SU-DHL-6 (cell line): ENCODE results near the gene PTH1R.
A peak's percentile ranks its signal among the peaks of the same experiment; 100 is the strongest.

Experiments used
- H2AFZ ChIP-seq: fragments of 200-600 bp; sonication (generic); 2 replicates; pipeline ENCODE4 v1.6.1; 2014; ENCODE audit warnings: low read depth, mild to moderate bottlenecking, moderate library complexity, mixed read lengths, antibody characterized with exemption, low read length; ENCODE audit not compliant: severe bottlenecking
- H3F3A ChIP-seq: fragments of 200-600 bp; shearing (Covaris generic); 2 replicates; pipeline ENCODE4 v1.6.0; 2016; ENCODE audit warnings: antibody characterized with exemption, mild to moderate bottlenecking; ENCODE audit not compliant: insufficient read depth
- H3K27ac ChIP-seq: fragments of 200-600 bp; sonication (generic); 2 replicates; pipeline ENCODE4 v1.5.1; 2016; ENCODE audit warnings: low read depth, mild to moderate bottlenecking, low read length, moderate library complexity, mixed read lengths
- H3K27me3 ChIP-seq: fragments of 200-600 bp; sonication (generic), shearing (Covaris generic); 2 replicates; pipeline ENCODE4 v1.6.0; 2014; ENCODE audit warnings: mild to moderate bottlenecking, low read length
- H3K36me3 ChIP-seq: fragments of 200-600 bp; sonication (generic); 2 replicates; pipeline ENCODE4 v1.6.1; 2014; ENCODE audit warnings: mild to moderate bottlenecking, low read length, mixed read lengths
- H3K4me2 ChIP-seq: fragments of 300-600, 200-600 bp; shearing (Covaris generic), sonication (generic); 2 replicates; pipeline ENCODE4 v1.6.0; 2014; ENCODE audit warnings: low read length, low read depth, mild to moderate bottlenecking; ENCODE audit not compliant: poor library complexity, severe bottlenecking
- H3K4me3 ChIP-seq: fragments of 200-600 bp; sonication (generic); 2 replicates; pipeline ENCODE4 v1.5.1; 2014; ENCODE audit warnings: antibody characterized with exemption, low read length, mild to moderate bottlenecking, mixed read lengths; ENCODE audit not compliant: insufficient read depth, poor library complexity, severe bottlenecking
- H3K79me2 ChIP-seq: fragments of 200-600 bp; sonication (generic); 2 replicates; pipeline ENCODE4 v1.6.1; 2014; ENCODE audit warnings: mild to moderate bottlenecking, low read length, moderate library complexity; ENCODE audit not compliant: insufficient read depth
- H3K9ac ChIP-seq: fragments of 200-600 bp; sonication (generic); 2 replicates; pipeline ENCODE4 v1.7.0; 2014; ENCODE audit warnings: mild to moderate bottlenecking, low read length
- H3K9me2 ChIP-seq: fragments of 200-600 bp; sonication (generic); replicated peaks from 2 replicates; pipeline ENCODE4 v1.6.1; 2014; ENCODE audit warnings: low read length; ENCODE audit not compliant: insufficient read depth
- H3K9me3 ChIP-seq: fragments of 200-600 bp; sonication (generic); 2 replicates; pipeline ENCODE4 v1.6.1; 2014; ENCODE audit warnings: low read length, mixed read lengths; ENCODE audit not compliant: insufficient read depth
- H4K20me1 ChIP-seq: fragments of 200-600 bp; sonication (generic); 2 replicates; pipeline ENCODE4 v1.6.1; 2014; ENCODE audit warnings: low read depth, mild to moderate bottlenecking, antibody characterized with exemption, low read length, moderate library complexity, mixed read lengths
- CTCF ChIP-seq: fragments of 200-600 bp; sonication (generic); IDR thresholded peaks from one replicate; pipeline ENCODE4 v1.5.1; 2017; ENCODE audit warnings: antibody characterized with exemption, mild to moderate bottlenecking, low read length, moderate library complexity; ENCODE audit not compliant: insufficient read depth, poor library complexity, severe bottlenecking
- EZH2phosphoT487 ChIP-seq: fragments of 200-600 bp; sonication (generic), shearing (Covaris generic); conservative IDR thresholded peaks from 2 replicates; pipeline ENCODE4 v1.6.1; 2018; ENCODE audit warnings: mild to moderate bottlenecking, antibody characterized with exemption, low read length, moderate library complexity, mixed read lengths

The PTH1R gene

GRCh38 chr3:46950177-46950576, 72.7 kb downstream of the PTH1R start:
- Histone ChIP-seq H3K79me2 (peaks cover 98% of the 10 kb centered on the region), H4K20me1 (peaks cover 28% of the 10 kb centered on the region; the same call in 1 of the 2 replicates), H3K9me3 (no peaks in the 10 kb centered on the region)

GRCh38 chr3:46950650-46951241, 73.2 kb downstream of the PTH1R start:
- Histone ChIP-seq H3K9me3 (no peaks in the 10 kb centered on the region), H3K79me2 (peaks cover 98% of the 10 kb centered on the region), H3K9me2 (no peaks in the 10 kb centered on the region), H3K36me3 (no peaks in the 10 kb centered on the region), H3K27ac (no peak overlapping the region), H2AFZ (no peak overlapping the region), H3K27me3 (no peaks in the 10 kb centered on the region), H3F3A (no peaks in the 10 kb centered on the region), H3K9ac (no peak overlapping the region), H3K4me2 (no peak overlapping the region), H3K4me3 (no peak overlapping the region), H4K20me1 (peaks cover 31% of the 10 kb centered on the region; the same call in 1 of the 2 replicates)
- TF ChIP-seq EZH2phosphoT487 (no peak), CTCF (no peak)

More at GRCh38 chr3:46950177-46950576, 72.7 kb downstream of the PTH1R start:
- Histone ChIP-seq H3K4me2 (no peak overlapping the region), H3K36me3 (no peaks in the 10 kb centered on the region), H3K9ac (no peak overlapping the region), H3K27ac (no peak overlapping the region), H3K4me3 (no peak overlapping the region), H2AFZ (no peak overlapping the region), H3K27me3 (no peaks in the 10 kb centered on the region), H3K9me2 (no peaks in the 10 kb centered on the region), H3F3A (no peaks in the 10 kb centered on the region)
- TF ChIP-seq CTCF (no peak), EZH2phosphoT487 (no peak)

- Histone ChIP-seq H3K79me2 (peaks cover 98% of the 10 kb centered on the region), H4K20me1 (peaks cover 28% of the 10 kb centered on the region; the same call in 1 of the 2 replicates), H3K9ac (no peak overlapping the region), H3K36me3 (no peaks in the 10 kb centered on the region), H3K9me2 (no peaks in the 10 kb centered on the region), H3K9me3 (no peaks in the 10 kb centered on the region), H3F3A (no peaks in the 10 kb centered on the region), H3K27me3 (no peaks in the 10 kb centered on the region), H2AFZ (no peak overlapping the region), H3K4me3 (no peak overlapping the region), H3K4me2 (no peak overlapping the region), H3K27ac (peak overlapping the region; percentile 47; the same call in 1 of the 2 replicates)
- TF ChIP-seq CTCF, result no peak
Measured at GRCh38 chr3:46952813-46953212, 75.3 kb downstream of the PTH1R start.
